HepG2 (cell line): ENCODE results near the gene ATP6V0A1. TPM values are rescaled to one million over a fixed set of nuclear protein-coding genes. Genes with fewer than 3 reads are reported as not detected.

Experiments used
- ATAC-seq: fragments of 200-7000 bp; cut with Tn5 transposase; 3 replicates; pipeline ENCODE4 v1.9.1; 2020; ENCODE audit warnings: mild to moderate bottlenecking, moderate library complexity
- BruUV-seq: library from RNA; stranded (reverse); fragments of 400-500 nt; replicated peaks from 2 replicates; lab custom pipeline; 2021; lab: Mats Ljungman, UMichigan
- CTCF ChIA-PET: fragments of 300-600 bp; formaldehyde crosslinking; extraction: SDS; loops from one replicate; lab custom pipeline; 2021; ENCODE audit warnings: low total read pairs, inconsistent platforms, low intra/inter-chr PET ratio; lab: Yijun Ruan, JAX
- POLR2A ChIA-PET: fragments of 350-600 bp; sonication (Branson Sonifier 250); formaldehyde crosslinking; loops from one replicate; lab custom pipeline; 2020; ENCODE audit warnings: antibody characterized with exemption, inconsistent platforms; lab: Yijun Ruan, JAX
- DNase-seq: peaks from one replicate; pipeline ENCODE4 v3.0.0-alpha.2; 2015; ENCODE audit warnings: low spot score
- FAIRE-seq: peaks from 3 replicates; lab custom pipeline; 2011; peaks lifted over from hg19 to GRCh38; lab: Jason Lieb, UNC
- H2AFZ ChIP-seq: one replicate; pipeline ENCODE4 v1.6.1; 2011; ENCODE audit warnings: low read length, inconsistent platforms
- H3K27ac ChIP-seq: fragments of 300-600 bp; 3 replicates; pipeline ENCODE4 v1.8.0; 2011; ENCODE audit warnings: mixed run types, mild to moderate bottlenecking, mixed read lengths, low read length, inconsistent platforms; ENCODE audit not compliant: insufficient read depth; ENCODE audit errors: extremely low read length
- H3K27me3 ChIP-seq, 2 experiments: fragments of 200-600 bp in 1 of 2; 2 replicates in 1 of 2; 3 replicates in 1 of 2; pipeline versions ENCODE4 v1.6.0 to v1.8.0; 2011; ENCODE audit warnings: low read length in 2 of 2, mild to moderate bottlenecking in 2 of 2, moderate library complexity in 2 of 2, inconsistent platforms in 1 of 2; ENCODE audit not compliant: insufficient read depth in 2 of 2, control insufficient read depth in 1 of 2
- H3K36me3 ChIP-seq, 2 experiments: fragments of 200-600 bp in 1 of 2; replicated peaks in 1 of 2; 2 replicates in 1 of 2; 3 replicates in 1 of 2; pipeline versions ENCODE4 v1.5.1 to v1.8.0; 2011; ENCODE audit warnings: low read length in 2 of 2, inconsistent platforms in 1 of 2; ENCODE audit not compliant: insufficient read depth in 2 of 2, control insufficient read depth in 1 of 2
- H3K4me1 ChIP-seq: 2 replicates; pipeline ENCODE4 v1.5.1; 2012; ENCODE audit warnings: low read length, inconsistent platforms; ENCODE audit not compliant: insufficient read depth
- H3K4me2 ChIP-seq: 2 replicates; pipeline ENCODE4 v1.6.0; 2011; ENCODE audit warnings: low read depth, low read length, inconsistent platforms
- H3K4me3 ChIP-seq, 3 experiments: fragments of 200-600 bp in 1 of 3; sonication (generic), shearing (Covaris generic) in 1 of 3; replicated peaks in 1 of 3; 2 replicates each; pipeline ENCODE4 v1.5.1; 2011 to 2016; ENCODE audit warnings: low read length in 3 of 3, inconsistent platforms in 2 of 3, low read depth in 2 of 3, mild to moderate bottlenecking in 2 of 3, control low read depth in 1 of 3, mixed read lengths in 1 of 3; ENCODE audit not compliant: insufficient read depth in 1 of 3
- H3K79me2 ChIP-seq: one replicate; pipeline ENCODE4 v1.6.1; 2011; ENCODE audit warnings: low read length, inconsistent platforms; ENCODE audit not compliant: insufficient read depth
- H3K9ac ChIP-seq: 2 replicates; pipeline ENCODE4 v1.6.0; 2011; ENCODE audit warnings: mild to moderate bottlenecking, low read depth, low read length, inconsistent platforms; ENCODE audit not compliant: insufficient read depth
- H3K9me3 ChIP-seq: 2 replicates; pipeline ENCODE4 v1.5.1; 2012; ENCODE audit warnings: mild to moderate bottlenecking, low read length
- H4K20me1 ChIP-seq: 2 replicates; pipeline ENCODE4 v1.6.0; 2011; ENCODE audit warnings: inconsistent platforms, mild to moderate bottlenecking, low read length, moderate library complexity; ENCODE audit not compliant: insufficient read depth
- HIVEP1 ChIP-seq: sonication (generic); formaldehyde crosslinking; IDR thresholded peaks from 2 replicates; pipeline ENCODE4 v1.4.0; 2020; ENCODE audit warnings: mild to moderate bottlenecking, missing genetic modification reagents
- NCOA1 ChIP-seq: sonication (generic); formaldehyde crosslinking; IDR thresholded peaks from 2 replicates; pipeline ENCODE4 v1.9.0; 2021; ENCODE audit warnings: missing genetic modification reagents
- SKI ChIP-seq: fragments of 450-650 bp; IDR thresholded peaks from one replicate; pipeline ENCODE4 v1.6.1; 2018; ENCODE audit warnings: mild to moderate bottlenecking; ENCODE audit not compliant: partially characterized antibody
- ZBTB3 ChIP-seq: sonication (generic); formaldehyde crosslinking; IDR thresholded peaks from 2 replicates; pipeline ENCODE4 v1.4.0; 2020; ENCODE audit warnings: low read depth, mild to moderate bottlenecking, moderate library complexity, missing genetic modification reagents, borderline replicate concordance
- ZNF333 ChIP-seq: sonication (generic); formaldehyde crosslinking; IDR thresholded peaks from 2 replicates; pipeline ENCODE4 v1.4.0; 2020; ENCODE audit warnings: mild to moderate bottlenecking, missing genetic modification reagents, borderline replicate concordance
- WGBS: methylation state at CpG from one replicate; pipeline ENCODE4 v1.1.6; 2017; ENCODE audit warnings: low lambda C conversion rate; 5-methylcytosine and 5-hydroxymethylcytosine counted together
- in situ Hi-C: cut with HindIII; loops from 2 replicates; pipeline ENCODE4 v1.10.0; 2017; ENCODE audit warnings: low pct_unique_long_range_greater_than_20kb; ENCODE audit not compliant: extremely low pct_ligation_motif_present
- intact Hi-C: fragments of 100-400 bp; cut with micrococcal nuclease; formaldehyde crosslinking; loops from one replicate; pipeline ENCODE4 v1.10.0; 2022; ENCODE audit not compliant: unreplicated experiment
- polyA plus RNA-seq, 8 experiments: library from polyadenylated mRNA; depleted of rRNA in 3 of 8; stranded (reverse) in 7 of 8; unstranded in 1 of 8; fragments of >200 nt; fragmentation: Illumina TruSeq in 4 of 8; extraction: Trizol in 4 of 8; gene quantifications; 2 replicates each; pipeline versions ENCODE4 v1.2.1 to v1.2.3, GENCODE V29; 2011 to 2016; ENCODE audit warnings: low read depth in 4 of 8, missing spikeins in 1 of 8, mixed read lengths in 1 of 8; ENCODE audit not compliant: insufficient read depth in 1 of 8
- total RNA-seq, 5 experiments: library from RNA; depleted of rRNA; stranded (reverse); fragments of >200 nt; fragmentation: Illumina TruSeq; extraction: Trizol; gene quantifications; 2 replicates each; pipeline ENCODE4 v1.2.3, GENCODE V29; 2016; ENCODE audit warnings: low read depth in 1 of 5
- TF ChIP-seq, protein P1 (sequence below): sonication (generic); formaldehyde crosslinking; IDR thresholded peaks from 2 replicates; pipeline ENCODE4 v1.5.1; 2020; ENCODE audit warnings: mild to moderate bottlenecking, missing genetic modification reagents, borderline replicate concordance

Gene ATP6V0A1
- total and polyA plus RNA-seq, 2 of the 13 experiments (the other 11 are each of a cell fraction or from before 2014, with no cell fraction given): 27.9 to 54.1 TPM

DNA sequence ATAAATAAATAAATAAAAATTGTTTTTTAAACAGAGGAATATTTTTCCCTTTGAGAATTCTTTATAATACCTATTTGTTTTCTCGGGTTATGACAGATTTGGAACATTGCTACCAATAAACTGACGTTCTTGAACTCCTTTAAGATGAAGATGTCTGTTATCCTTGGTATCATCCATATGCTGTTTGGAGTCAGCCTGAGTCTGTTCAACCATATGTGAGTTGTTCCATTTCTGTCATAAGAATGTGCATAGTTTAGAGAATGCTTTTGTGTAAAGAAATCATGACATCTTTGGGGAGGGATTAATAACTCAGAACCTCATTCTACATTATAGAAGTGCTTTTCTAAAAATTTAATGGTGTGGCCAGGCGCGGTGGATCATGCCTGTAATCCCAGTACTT is 40.1 kb downstream of the ATP6V0A1 start:
- H3K9me3 ChIP-seq: no peaks in the 10 kb centered on the region
- no peak overlapping the region for H2AFZ ChIP-seq
- H3K27me3 ChIP-seq: no peaks in the 10 kb centered on the region; a peak in 1 of 5 replicates
- no peaks in the 10 kb centered on the region for H3K4me1 ChIP-seq
- DNase-seq (no peak), ATAC-seq (no peak), FAIRE-seq (no peak)
- no peak overlapping the region for H3K4me3 ChIP-seq
- in situ Hi-C loops (no loop called here), intact Hi-C loops (no loop called here)
- H4K20me1 ChIP-seq: no peaks in the 10 kb centered on the region
- WGBS: 98% methylated on average over 4 of the region's 4 CpGs
- no peak overlapping the region for H3K4me2 ChIP-seq
- CTCF ChIA-PET: no interaction called here
- BruUV-seq: no TSS peak
- POLR2A ChIA-PET: no interaction called here
- H3K36me3 ChIP-seq: peaks cover 46 to 76% of the 10 kb centered on the region in 2 experiments
- TF ChIP-seq SKI (no peak), ZBTB3 (no peak), NCOA1 (CRISPR knock-in tag) (no peak), HIVEP1 (no peak), ZNF333 (no peak)
- TF ChIP-seq, protein P1, sequence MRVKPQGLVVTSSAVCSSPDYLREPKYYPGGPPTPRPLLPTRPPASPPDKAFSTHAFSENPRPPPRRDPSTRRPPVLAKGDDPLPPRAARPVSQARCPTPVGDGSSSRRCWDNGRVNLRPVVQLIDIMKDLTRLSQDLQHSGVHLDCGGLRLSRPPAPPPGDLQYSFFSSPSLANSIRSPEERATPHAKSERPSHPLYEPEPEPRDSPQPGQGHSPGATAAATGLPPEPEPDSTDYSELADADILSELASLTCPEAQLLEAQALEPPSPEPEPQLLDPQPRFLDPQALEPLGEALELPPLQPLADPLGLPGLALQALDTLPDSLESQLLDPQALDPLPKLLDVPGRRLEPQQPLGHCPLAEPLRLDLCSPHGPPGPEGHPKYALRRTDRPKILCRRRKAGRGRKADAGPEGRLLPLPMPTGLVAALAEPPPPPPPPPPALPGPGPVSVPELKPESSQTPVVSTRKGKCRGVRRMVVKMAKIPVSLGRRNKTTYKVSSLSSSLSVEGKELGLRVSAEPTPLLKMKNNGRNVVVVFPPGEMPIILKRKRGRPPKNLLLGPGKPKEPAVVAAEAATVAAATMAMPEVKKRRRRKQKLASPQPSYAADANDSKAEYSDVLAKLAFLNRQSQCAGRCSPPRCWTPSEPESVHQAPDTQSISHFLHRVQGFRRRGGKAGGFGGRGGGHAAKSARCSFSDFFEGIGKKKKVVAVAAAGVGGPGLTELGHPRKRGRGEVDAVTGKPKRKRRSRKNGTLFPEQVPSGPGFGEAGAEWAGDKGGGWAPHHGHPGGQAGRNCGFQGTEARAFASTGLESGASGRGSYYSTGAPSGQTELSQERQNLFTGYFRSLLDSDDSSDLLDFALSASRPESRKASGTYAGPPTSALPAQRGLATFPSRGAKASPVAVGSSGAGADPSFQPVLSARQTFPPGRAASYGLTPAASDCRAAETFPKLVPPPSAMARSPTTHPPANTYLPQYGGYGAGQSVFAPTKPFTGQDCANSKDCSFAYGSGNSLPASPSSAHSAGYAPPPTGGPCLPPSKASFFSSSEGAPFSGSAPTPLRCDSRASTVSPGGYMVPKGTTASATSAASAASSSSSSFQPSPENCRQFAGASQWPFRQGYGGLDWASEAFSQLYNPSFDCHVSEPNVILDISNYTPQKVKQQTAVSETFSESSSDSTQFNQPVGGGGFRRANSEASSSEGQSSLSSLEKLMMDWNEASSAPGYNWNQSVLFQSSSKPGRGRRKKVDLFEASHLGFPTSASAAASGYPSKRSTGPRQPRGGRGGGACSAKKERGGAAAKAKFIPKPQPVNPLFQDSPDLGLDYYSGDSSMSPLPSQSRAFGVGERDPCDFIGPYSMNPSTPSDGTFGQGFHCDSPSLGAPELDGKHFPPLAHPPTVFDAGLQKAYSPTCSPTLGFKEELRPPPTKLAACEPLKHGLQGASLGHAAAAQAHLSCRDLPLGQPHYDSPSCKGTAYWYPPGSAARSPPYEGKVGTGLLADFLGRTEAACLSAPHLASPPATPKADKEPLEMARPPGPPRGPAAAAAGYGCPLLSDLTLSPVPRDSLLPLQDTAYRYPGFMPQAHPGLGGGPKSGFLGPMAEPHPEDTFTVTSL: no peak
- H3K9ac ChIP-seq: no peak overlapping the region
- no peak overlapping the region for H3K27ac ChIP-seq
- no peaks in the 10 kb centered on the region for H3K79me2 ChIP-seq
